Esophagus mucosa (tissue), 1 donor: ENCODE measurements around the gene WBP1L. TPM values are rescaled to one million over a fixed set of nuclear protein-coding genes. Genes with fewer than 3 reads are reported as not detected.
A peak's percentile ranks its signal among the peaks of the same experiment; 100 is the strongest.
"Not testable (repeated sequence)": the region's sequence is repeated elsewhere in the genome, so short reads cannot be mapped to it uniquely, and the experiment has no call there.

Source experiments
- ATAC-seq: fragments of 200-7000 bp; cut with Tn5 transposase; one replicate; pipeline ENCODE4 v1.9.1; 2020
- total RNA-seq: library from RNA; stranded (reverse); gene quantifications from one replicate; pipeline ENCODE4 v1.2.4, GENCODE V29; 2023
- donor health status: DM: yes; HTN: yes; CAD: no.

WBP1L gene
- total RNA-seq, 1 donor from 2014 or later = 19.6 TPM

- no peak for ATAC-seq
Observed at GRCh38 chr10:102813017-102813541, 69.3 kb downstream of the WBP1L start.

GRCh38 chr10:102813734-102814452 lies 70.1 kb downstream of the WBP1L start:
- ATAC-seq = no peak

- ATAC-seq = no peak
Observed at GRCh38 chr10:102814453-102814871, 70.7 kb downstream of the WBP1L start.

- ATAC-seq = no peak
Observed at GRCh38 chr10:102814873-102815661, 71.3 kb downstream of the WBP1L start.

GRCh38 chr10:102815790-102816549 lies 72.2 kb downstream of the WBP1L start:
- peak; percentile 15 for ATAC-seq

- ATAC-seq = no peak
Observed at GRCh38 chr10:102817175-102817574, 73.4 kb downstream of the WBP1L start.

GRCh38 chr10:102819054-102819453 lies 75.3 kb downstream of the WBP1L start:
- ATAC-seq = peak; percentile 64

GRCh38 chr10:102820008-102820407 lies 76.3 kb downstream of the WBP1L start:
- ATAC-seq = not testable (repeated sequence)

- ATAC-seq = no peak
Observed at GRCh38 chr10:102822222-102822621, 78.5 kb downstream of the WBP1L start.

GRCh38 chr10:102824664-102825063 lies 80.9 kb downstream of the WBP1L start:
- ATAC-seq = no peak

- ATAC-seq = no peak
Observed at GRCh38 chr10:102826148-102826796, 82.5 kb downstream of the WBP1L start.

GRCh38 chr10:102827597-102827975 lies 83.8 kb downstream of the WBP1L start:
- ATAC-seq = no peak

GRCh38 chr10:102831322-102832071 lies 87.7 kb downstream of the WBP1L start:
- ATAC-seq = no peak

- no peak for ATAC-seq
Observed at GRCh38 chr10:102832248-102832647, 88.5 kb downstream of the WBP1L start.

- ATAC-seq = no peak
Observed at GRCh38 chr10:102832987-102833386, 89.2 kb downstream of the WBP1L start.

GRCh38 chr10:102834143-102834542 lies 90.4 kb downstream of the WBP1L start:
- ATAC-seq = peak; percentile 80

- ATAC-seq = peak; percentile 87
Observed at GRCh38 chr10:102835007-102835482, 91.3 kb downstream of the WBP1L start.

- no peak for ATAC-seq
Observed at GRCh38 chr10:102837230-102837721, 93.5 kb downstream of the WBP1L start, which contains the start of gene CYP17A1. CYP17A1 (minus strand) TSS chr10:102837413; CDS start chr10:102837361, 52 bp downstream.

GRCh38 chr10:102838276-102838927 lies 94.7 kb downstream of the WBP1L start:
- ATAC-seq = not testable (repeated sequence)

- no peak for ATAC-seq
Observed at GRCh38 chr10:102841827-102842345, 98.1 kb downstream of the WBP1L start.
